NCI-H146 (cell line): ENCODE data around the gene SACM1L.
"Not testable (repeated sequence)": the region's sequence is repeated elsewhere in the genome, so short reads cannot be mapped to it uniquely, and the experiment has no call there.

Experiments used
- DNase-seq: peaks from one replicate; lab custom pipeline; 2025; lab: John Stamatoyannopoulos, UW

The SACM1L gene

GRCh38 chr3:45692866-45693265, 3.7 kb downstream of the SACM1L start:
- no peak for DNase-seq

GRCh38 chr3:45693941-45694521, 4.8 kb downstream of the SACM1L start:
- no peak for DNase-seq

- not testable (repeated sequence) for DNase-seq
Measured at GRCh38 chr3:45695166-45695565, 6.0 kb downstream of the SACM1L start.

GRCh38 chr3:45700570-45701073, 11.4 kb downstream of the SACM1L start:
- no peak for DNase-seq

GRCh38 chr3:45701172-45701867, 12.1 kb downstream of the SACM1L start:
- DNase-seq, result no peak

DNA sequence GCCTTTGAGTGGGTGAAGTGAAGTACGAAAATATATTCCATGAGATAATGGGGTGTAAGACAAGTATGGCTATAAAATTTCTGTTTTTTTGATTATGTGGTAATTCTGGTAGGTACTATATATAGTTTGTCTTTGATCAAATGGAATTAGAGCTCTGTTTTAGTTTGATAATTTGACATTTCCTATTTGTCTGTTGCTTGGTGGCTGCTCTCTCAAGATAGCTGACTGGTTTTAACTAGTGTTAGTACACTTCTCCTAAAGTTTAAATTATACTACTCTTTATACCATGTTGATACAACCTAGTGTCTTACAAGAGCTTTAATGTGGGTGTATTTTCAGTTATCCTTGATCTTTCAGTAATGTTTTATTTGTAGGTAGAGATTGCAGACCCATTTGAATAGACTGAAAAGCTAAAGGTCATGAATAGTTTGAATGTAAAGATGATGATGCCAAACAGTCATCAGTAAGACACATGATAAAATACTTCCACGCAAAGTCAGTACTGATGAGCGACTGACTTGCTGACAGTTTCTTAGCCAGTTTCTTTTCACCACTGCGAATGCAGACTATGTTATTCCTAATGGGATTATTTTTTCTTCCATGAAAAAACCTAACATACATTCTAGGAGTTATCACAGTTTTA, 15.2 kb downstream of the SACM1L start:
- DNase-seq, result no peak

DNA sequence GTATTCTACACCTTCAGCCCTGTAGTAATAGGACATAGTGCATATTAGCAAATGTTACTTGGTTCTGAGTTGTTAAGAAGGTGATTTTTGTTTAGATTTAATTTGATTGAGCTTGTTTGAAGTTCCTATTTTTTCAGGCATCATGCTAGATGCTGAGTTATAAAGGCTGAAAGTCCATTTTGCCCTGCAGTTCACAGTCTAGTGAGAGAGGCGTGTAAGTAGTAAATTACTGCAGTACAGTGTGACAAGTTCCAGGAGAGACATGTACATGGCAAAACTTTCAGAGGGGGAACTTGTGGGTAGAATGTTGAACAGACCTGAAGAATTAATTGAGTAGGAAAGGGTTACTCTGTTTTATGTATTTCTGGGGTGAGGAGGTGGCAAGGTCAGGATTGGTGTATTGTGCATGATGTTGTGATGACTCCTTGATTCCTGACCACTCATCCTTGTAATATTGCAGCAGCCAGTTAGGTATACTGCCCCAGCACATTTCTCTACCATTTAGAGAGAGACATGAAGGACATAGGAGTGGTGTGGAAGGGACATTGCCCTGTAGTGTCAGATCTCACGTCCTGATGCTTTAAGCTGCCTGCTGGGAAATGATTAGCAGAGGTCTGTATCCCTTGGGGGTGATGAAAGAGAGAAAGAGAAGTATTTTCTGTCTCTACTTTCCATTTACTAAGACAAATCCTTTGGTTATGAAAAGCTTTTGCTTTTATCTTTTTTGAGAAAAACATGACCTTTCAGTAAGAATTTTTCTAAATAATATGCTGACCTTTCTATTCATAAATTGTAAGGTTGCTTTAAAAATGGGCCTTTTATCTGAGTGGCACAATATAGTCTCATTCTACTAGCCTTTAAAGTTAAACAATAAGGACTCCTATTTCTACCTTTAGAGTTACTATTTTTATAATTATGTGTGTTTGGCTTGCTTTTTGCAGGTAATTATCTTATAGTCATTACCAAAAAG, 16.9 kb downstream of the SACM1L start:
- DNase-seq, result no peak

DNA sequence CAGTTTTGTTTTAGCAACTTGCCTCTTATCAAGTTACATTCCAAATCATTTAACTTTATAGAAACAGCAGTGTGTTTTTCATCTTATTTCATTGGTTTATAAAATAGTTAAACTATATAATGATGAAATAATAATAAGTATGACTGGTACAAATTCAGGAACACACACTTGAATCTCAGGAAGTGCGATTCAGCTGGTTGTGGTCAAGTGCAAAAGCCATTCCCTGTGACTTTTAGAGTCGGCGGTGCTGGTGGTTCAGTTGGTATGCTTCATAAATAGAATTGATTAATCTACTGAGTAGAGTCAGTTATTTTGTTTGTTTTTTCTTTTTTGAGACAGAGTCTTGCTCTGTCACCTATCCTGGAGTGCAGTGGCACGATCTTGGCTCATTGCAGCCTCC, 22.7 kb downstream of the SACM1L start:
- DNase-seq, result no peak

DNA sequence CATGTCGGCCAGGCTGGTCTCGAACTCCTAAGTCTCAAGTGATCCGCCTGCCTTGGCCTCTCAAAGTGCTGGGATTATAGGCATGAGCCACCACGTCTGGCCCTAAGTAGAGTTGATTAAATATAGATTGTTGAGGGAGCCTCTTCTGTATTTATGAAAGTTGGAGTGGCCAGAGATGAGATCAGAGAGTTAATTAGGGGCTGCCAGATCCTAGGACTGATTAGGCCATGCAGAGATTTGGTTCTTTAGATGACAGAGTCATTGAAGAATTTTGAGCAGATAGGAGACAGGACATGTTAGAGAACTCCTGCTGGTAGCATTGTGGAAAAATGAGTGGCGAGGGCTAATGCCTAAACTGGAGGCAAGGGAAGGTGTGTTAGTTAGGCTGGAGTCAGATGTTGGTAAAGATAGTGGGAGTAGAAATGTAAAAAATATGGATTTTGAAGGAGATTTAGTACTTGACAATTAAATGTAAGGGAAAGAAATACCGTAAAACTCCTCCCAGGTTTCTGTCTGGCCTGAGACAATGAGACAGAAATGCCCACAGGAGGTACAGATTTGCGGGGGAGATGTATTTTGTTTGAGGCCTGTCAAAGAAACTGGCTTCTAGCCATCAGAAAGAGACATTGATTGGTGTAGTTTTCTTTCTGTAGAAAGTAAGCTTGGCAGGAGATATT, 23.4 kb downstream of the SACM1L start:
- DNase-seq, result no peak

DNA sequence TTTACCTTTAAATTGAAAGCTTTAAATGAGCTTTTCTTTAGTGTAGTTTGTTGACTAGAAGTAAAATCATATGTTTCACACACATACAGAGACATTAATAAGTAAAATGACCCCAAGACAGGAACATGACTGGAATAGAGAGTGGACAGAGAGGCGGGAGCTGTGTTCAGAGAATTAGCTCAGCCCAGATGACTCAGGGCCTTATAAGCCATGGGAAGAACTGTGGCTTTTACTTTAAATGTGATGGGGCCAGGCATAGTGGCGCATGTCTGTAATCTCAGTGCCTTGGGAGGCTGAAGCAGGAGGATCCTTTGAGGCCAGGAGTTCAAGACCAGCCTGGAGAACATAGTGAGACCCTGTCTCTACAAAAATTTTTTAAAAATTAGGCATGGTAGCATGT, 26.7 kb downstream of the SACM1L start:
- no peak for DNase-seq

DNA sequence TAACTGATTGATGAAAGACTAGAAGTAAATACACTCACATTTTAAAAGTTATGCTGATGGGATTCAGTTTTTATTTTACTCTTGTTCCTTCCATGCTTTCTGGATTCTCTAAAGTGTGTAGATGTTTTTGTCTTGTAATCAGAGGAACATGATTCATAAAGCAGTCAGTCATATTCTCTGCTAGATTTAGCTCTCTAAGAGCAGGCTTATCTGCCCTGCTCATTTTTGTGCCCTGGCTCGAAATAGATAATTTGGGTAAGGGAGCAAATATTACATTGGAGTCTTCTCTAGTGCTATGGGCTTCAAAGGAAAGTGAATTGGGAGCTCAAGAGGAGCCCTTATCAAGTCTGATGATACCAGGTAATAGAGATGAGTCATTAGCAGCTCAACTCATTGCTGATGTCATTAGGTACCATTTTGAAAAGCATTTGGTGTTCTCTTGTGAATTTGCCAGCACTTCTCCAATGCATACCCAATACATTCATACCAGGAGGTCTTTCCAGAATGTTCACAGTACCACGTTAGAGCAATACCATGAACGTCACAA, 27.7 kb downstream of the SACM1L start:
- DNase-seq, result no peak

- no peak for DNase-seq
Measured at GRCh38 chr3:45719655-45720487, 30.7 kb downstream of the SACM1L start.

GRCh38 chr3:45724911-45725310, 35.7 kb downstream of the SACM1L start:
- DNase-seq, result no peak

DNA sequence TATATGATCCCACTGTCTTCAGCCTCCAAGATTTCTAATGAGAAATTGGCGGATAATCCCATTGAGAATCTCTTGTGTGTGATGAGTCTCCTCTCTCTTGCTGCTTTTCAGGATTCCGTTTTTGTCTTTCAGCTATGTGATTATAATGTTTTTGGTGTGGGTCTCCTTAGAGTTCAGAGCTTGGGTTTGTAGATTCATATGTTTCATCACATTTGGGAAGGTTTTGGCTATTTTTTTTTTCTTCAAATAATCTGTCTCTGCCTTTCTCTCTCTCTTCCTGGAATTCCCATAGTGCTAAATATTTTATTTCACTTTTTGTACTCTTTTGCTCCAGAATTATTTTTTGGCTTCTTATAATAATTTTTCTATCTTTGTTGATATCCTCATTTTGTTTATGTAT, 40.4 kb downstream of the SACM1L start:
- no peak for DNase-seq

- no peak for DNase-seq
Measured at GRCh38 chr3:45730409-45731154, 41.4 kb downstream of the SACM1L start.

DNA sequence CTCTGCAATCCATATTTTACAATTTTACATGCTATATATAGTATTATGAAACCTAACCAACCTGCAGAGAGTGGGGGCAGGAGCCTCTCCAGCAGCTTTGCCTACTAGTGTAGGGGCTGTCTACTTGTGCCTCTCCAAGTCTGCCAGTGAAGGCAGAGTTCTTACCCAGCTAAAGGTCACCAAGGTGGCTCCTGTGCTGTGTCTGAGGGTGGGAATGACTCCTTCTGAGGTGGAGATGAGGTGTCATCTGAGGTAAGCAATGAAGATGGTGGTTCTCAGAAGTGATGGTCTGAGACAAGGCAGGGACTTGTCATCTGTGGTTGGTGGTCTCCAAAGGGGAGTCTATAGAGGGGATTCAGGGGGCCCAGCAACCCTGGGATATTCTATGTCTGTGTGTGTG, 47.5 kb downstream of the SACM1L start:
- DNase-seq, result no peak

DNA sequence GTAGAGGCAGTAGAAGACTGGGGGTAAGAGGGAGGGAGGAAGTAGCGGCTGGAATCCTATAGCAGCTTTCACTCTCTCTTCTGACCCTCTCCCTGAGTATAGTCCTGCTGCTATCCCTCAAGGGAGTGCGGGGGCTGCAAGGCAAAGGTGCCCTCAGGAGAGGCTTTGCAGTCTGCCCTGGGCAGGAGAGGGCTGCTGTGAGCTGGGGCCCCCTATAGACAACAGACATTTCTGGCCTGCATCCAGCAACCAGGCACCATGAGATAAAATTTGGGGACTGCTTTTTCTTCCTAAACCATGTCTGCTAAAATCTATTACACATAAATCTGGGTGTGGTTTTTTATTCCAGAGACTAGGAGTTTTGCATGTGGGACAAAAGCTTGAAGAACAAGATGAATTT, 48.0 kb downstream of the SACM1L start:
- DNase-seq, result no peak

- no peak for DNase-seq
Measured at GRCh38 chr3:45739991-45740390, 50.8 kb downstream of the SACM1L start.

GRCh38 chr3:45741247-45741646, 52.1 kb downstream of the SACM1L start:
- DNase-seq, result no peak
